GM12872 (cell line): ENCODE data around the gene SERPINB3.

ENCODE experiments used
- CTCF ChIP-seq: IDR thresholded peaks from 3 replicates; pipeline ENCODE4 v1.5.1; 2011; ENCODE audit warnings: low read depth, mild to moderate bottlenecking, low read length, moderate library complexity; ENCODE audit not compliant: insufficient read depth

SERPINB3 gene

GRCh38 chr18:63637703-63638102 is 24.0 kb downstream of the SERPINB3 start:
- no peak for TF ChIP-seq CTCF

- TF ChIP-seq CTCF, result no peak
Measured at GRCh38 chr18:63627819-63628218, 33.9 kb downstream of the SERPINB3 start.

GRCh38 chr18:63626431-63626830 is 35.3 kb downstream of the SERPINB3 start:
- no peak for TF ChIP-seq CTCF

- TF ChIP-seq CTCF, result no peak
Measured at GRCh38 chr18:63624863-63625262, 36.8 kb downstream of the SERPINB3 start.

GRCh38 chr18:63619661-63620060 is 42.0 kb downstream of the SERPINB3 start:
- no peak for TF ChIP-seq CTCF

GRCh38 chr18:63617915-63618234 is 43.8 kb downstream of the SERPINB3 start:
- TF ChIP-seq CTCF, result no peak

- TF ChIP-seq CTCF, result no peak
Measured at GRCh38 chr18:63617049-63617914, 44.4 kb downstream of the SERPINB3 start.
